ENCODE measurements around the gene CDK2AP2. TPM values are rescaled to one million over a fixed set of nuclear protein-coding genes. Genes with fewer than 3 reads are reported as not detected.
"Not testable (repeated sequence)": the region's sequence is repeated elsewhere in the genome, so short reads cannot be mapped to it uniquely, and the experiment has no call there.

Gene CDK2AP2
- polyA plus RNA-seq, 1 of the 3 experiments (the other 2 are of a cell fraction) = 47.9 TPM

- TF ChIP-seq CTCF (IDR thresholded peaks at IDR 0.05) (no peak), REST (IDR thresholded peaks at IDR 0.05; ENCODE audit: low read depth, low read length) (no peak), GABPA (IDR thresholded peaks at IDR 0.05; ENCODE audit: low read depth) (peak; percentile 75), NFIC (IDR thresholded peaks at IDR 0.05; ENCODE audit: borderline replicate concordance) (no peak), TEAD4 (IDR thresholded peaks at IDR 0.05; ENCODE audit: borderline replicate concordance, insufficient read depth) (no peak)
Observed at GRCh38 chr11:67507864-67508485, at the start of gene CDK2AP2 (continued).

- ChIA-PET CTCF (interaction anchor here (0.8 to 1.0 kb wide), 2 partner anchors 15 to 58 kb away, joined by 3 read pairs; no protein-coding TSS in a partner anchor), POLR2A (no interaction called here)
- no peaks in the 10 kb centered on the region for H3K9me3 ChIP-seq
- no peaks in the 10 kb centered on the region for H3K4me1 ChIP-seq (ENCODE audit: control insufficient read depth in 1 of 2, insufficient read depth in 2 of 2, low read depth in 1 of 2, low read length in 1 of 2)
- 22% methylated on average over 3 of the region's 3 CpGs for WGBS (ENCODE audit: low lambda C conversion rate)
- H3K4me3 ChIP-seq (ENCODE audit: low read depth in 2 of 2, low read length in 1 of 2) = no peak overlapping the region
- no peaks in the 10 kb centered on the region for H3K9me2 ChIP-seq
- no peak overlapping the region for H3K4me2 ChIP-seq
- no peaks in the 10 kb centered on the region for H4K20me1 ChIP-seq (ENCODE audit: insufficient read depth)
- H3K27ac ChIP-seq (ENCODE audit: low read depth in 2 of 2, low read length in 1 of 2) = no peak overlapping the region
- H2AFZ ChIP-seq (ENCODE audit: low read depth) = no peak overlapping the region
- H3K79me2 ChIP-seq (ENCODE audit: insufficient read depth) = no peaks in the 10 kb centered on the region
- H3K27me3 ChIP-seq (ENCODE audit: insufficient read depth) = no peaks in the 10 kb centered on the region
- no peak for DNase-seq
- no peaks in the 10 kb centered on the region for H3F3A ChIP-seq (replicated peaks; ENCODE audit: insufficient read depth)
- TF ChIP-seq NFIC (IDR thresholded peaks at IDR 0.05; ENCODE audit: borderline replicate concordance) (no peak), CTCF (IDR thresholded peaks at IDR 0.05) (no peak), RAD21 (IDR thresholded peaks at IDR 0.05; ENCODE audit: low read length) (no peak), MEF2A (IDR thresholded peaks at IDR 0.05; ENCODE audit: borderline replicate concordance, low read depth) (no peak), GATA2 (CRISPR knock-in tag; IDR thresholded peaks at IDR 0.05) (no peak), NRF1 (IDR thresholded peaks at IDR 0.05; ENCODE audit: low read depth, low read length) (no peak), MAX (IDR thresholded peaks at IDR 0.05; ENCODE audit: low read depth) (no peak), RFX5 (IDR thresholded peaks at IDR 0.05; ENCODE audit: low read length) (no peak)
- H3K36me3 ChIP-seq (replicated peaks in 1 of 2; ENCODE audit: control insufficient read depth in 1 of 2, insufficient read depth in 2 of 2, low read length in 1 of 2) = no peaks in the 10 kb centered on the region
- H3K9ac ChIP-seq = no peak overlapping the region
Observed at GRCh38 chr11:67556244-67556643, 48.3 kb upstream of the CDK2AP2 start.

GRCh38 chr11:67551697-67552096 is 43.7 kb upstream of the CDK2AP2 start:
- H3K9me2 ChIP-seq; H3K4me3 ChIP-seq (ENCODE audit: low read depth in 2 of 2, low read length in 1 of 2); H3K27me3 ChIP-seq (ENCODE audit: insufficient read depth); POLR2A ChIA-PET; H3K4me1 ChIP-seq (ENCODE audit: control insufficient read depth in 1 of 2, insufficient read depth in 2 of 2, low read depth in 1 of 2, low read length in 1 of 2); CTCF ChIA-PET; H3K9me3 ChIP-seq; H3K36me3 ChIP-seq (replicated peaks in 1 of 2; ENCODE audit: control insufficient read depth in 1 of 2, insufficient read depth in 2 of 2, low read length in 1 of 2); H3F3A ChIP-seq (replicated peaks; ENCODE audit: insufficient read depth); H3K4me2 ChIP-seq; H3K27ac ChIP-seq (ENCODE audit: low read depth in 2 of 2, low read length in 1 of 2); H2AFZ ChIP-seq (ENCODE audit: low read depth); H3K9ac ChIP-seq; H4K20me1 ChIP-seq (ENCODE audit: insufficient read depth); H3K79me2 ChIP-seq (ENCODE audit: insufficient read depth); DNase-seq: not testable (repeated sequence)
